PC-9 (cell line): ENCODE data around the gene RARB. TPM values are rescaled to one million over a fixed set of nuclear protein-coding genes. Genes with fewer than 3 reads are reported as not detected.

ENCODE experiments used
- BruUV-seq: library from RNA; stranded (reverse); fragments of 400-500 nt; replicated peaks from 2 replicates; lab custom pipeline; 2021; lab: Mats Ljungman, UMichigan
- CTCF ChIA-PET: fragments of 300-600 bp; sonication (Branson Sonifier 250); formaldehyde crosslinking; loops from one replicate; lab custom pipeline; 2022; ENCODE audit warnings: antibody characterized with exemption; lab: Charles Lee
- POLR2A ChIA-PET: fragments of 300-600 bp; sonication (Branson Sonifier 250); formaldehyde crosslinking; loops from one replicate; lab custom pipeline; 2022; ENCODE audit warnings: antibody characterized with exemption; ENCODE audit not compliant: unreplicated experiment; lab: Charles Lee
- DNase-seq, 2 experiments: peaks; one replicate each; pipeline versions ENCODE4 v3.0.0 to v3.0.0-alpha.2; 2015 to 2022; ENCODE audit warnings: mixed read lengths in 1 of 2
- H2AFZ ChIP-seq: fragments of 200-600 bp; sonication (generic); 2 replicates; pipeline ENCODE4 v1.8.1; 2017; ENCODE audit warnings: antibody characterized with exemption
- H3F3A ChIP-seq: fragments of 200-600 bp; sonication (generic); 2 replicates; pipeline ENCODE4 v1.8.1; 2017; ENCODE audit warnings: antibody characterized with exemption, mild to moderate bottlenecking, low read depth; ENCODE audit not compliant: insufficient read depth
- H3K27ac ChIP-seq: fragments of 200-600 bp; sonication (generic); 2 replicates; pipeline ENCODE4 v1.6.1; 2016; ENCODE audit warnings: mixed run types
- H3K27me3 ChIP-seq: fragments of 200-600 bp; sonication (generic); 2 replicates; pipeline ENCODE4 v1.6.1; 2016; ENCODE audit warnings: low read depth, mixed run types; ENCODE audit not compliant: insufficient read depth
- H3K36me3 ChIP-seq: fragments of 200-600 bp; sonication (generic); 2 replicates; pipeline ENCODE4 v1.6.1; 2016; ENCODE audit warnings: low read depth, mixed run types
- H3K4me1 ChIP-seq: fragments of 200-600 bp; sonication (generic); replicated peaks from 2 replicates; pipeline ENCODE4 v1.6.1; 2016; ENCODE audit warnings: mixed run types; ENCODE audit not compliant: insufficient read depth
- H3K4me2 ChIP-seq: fragments of 200-600 bp; sonication (generic); 2 replicates; pipeline ENCODE4 v1.6.1; 2017; ENCODE audit warnings: mixed run types
- H3K4me3 ChIP-seq: fragments of 200-600 bp; sonication (generic); 2 replicates; pipeline ENCODE4 v1.6.1; 2016; ENCODE audit warnings: mixed run types
- H3K79me2 ChIP-seq: fragments of 200-600 bp; sonication (generic); 2 replicates; pipeline ENCODE4 v1.6.1; 2017; ENCODE audit warnings: low read depth, mixed run types
- H3K9me2 ChIP-seq: fragments of 200-600 bp; sonication (generic); 2 replicates; pipeline ENCODE4 v1.8.1; 2017; ENCODE audit warnings: mild to moderate bottlenecking; ENCODE audit not compliant: insufficient read depth
- H3K9me3 ChIP-seq: fragments of 200-600 bp; sonication (generic); 2 replicates; pipeline ENCODE4 v1.8.1; 2016; ENCODE audit warnings: low read depth; ENCODE audit not compliant: insufficient read depth
- H4K20me1 ChIP-seq: fragments of 200-600 bp; sonication (generic); 2 replicates; pipeline ENCODE4 v1.8.1; 2017; ENCODE audit not compliant: insufficient read depth
- CTCF ChIP-seq: fragments of 200-600 bp; sonication (generic); conservative IDR thresholded peaks from 2 replicates; pipeline ENCODE4 v1.6.1; 2017; ENCODE audit warnings: mixed run types, antibody characterized with exemption, mild to moderate bottlenecking, moderate library complexity
- EZH2 ChIP-seq: fragments of 200-600 bp; sonication (generic); IDR thresholded peaks from 2 replicates; pipeline ENCODE4 v1.8.0; 2017; ENCODE audit warnings: antibody characterized with exemption, low read depth
- intact Hi-C: fragments of 100-400 bp; cut with micrococcal nuclease; formaldehyde crosslinking; loops from one replicate; pipeline ENCODE4 v1.10.0; 2022; ENCODE audit not compliant: unreplicated experiment
- total RNA-seq: library from RNA; stranded (reverse); gene quantifications from 2 replicates; pipeline ENCODE4 v1.2.3, GENCODE V29; 2021

The RARB gene
- total RNA-seq, 1 experiment from 2014 or later, result 1.0 TPM

- TF ChIP-seq CTCF, result no peak
- TF ChIP-seq EZH2, result no peak
- Histone ChIP-seq H3K27me3 (no peaks in the 10 kb centered on the region), H3K79me2 (no peaks in the 10 kb centered on the region)
These were observed 57.6 kb downstream of the RARB start for GRCh38 chr3:25485673-25486072.

GRCh38 chr3:25486932-25487331 is 58.9 kb downstream of the RARB start:
- Histone ChIP-seq H3K36me3 (no peaks in the 10 kb centered on the region), H3K4me3 (no peak overlapping the region), H3K4me1 (no peaks in the 10 kb centered on the region), H3K27me3 (no peaks in the 10 kb centered on the region), H3K27ac (no peak overlapping the region), H3K79me2 (no peaks in the 10 kb centered on the region), H3F3A (no peaks in the 10 kb centered on the region), H3K4me2 (no peak overlapping the region), H2AFZ (no peak overlapping the region), H3K9me2 (no peaks in the 10 kb centered on the region), H3K9me3 (no peaks in the 10 kb centered on the region), H4K20me1 (no peaks in the 10 kb centered on the region)
- BruUV-seq, result no TSS peak
- no peak for DNase-seq
- CTCF ChIA-PET, result no interaction called here
- TF ChIP-seq EZH2, result no peak
- no peak for TF ChIP-seq CTCF
- intact Hi-C loops, result no loop called here
- POLR2A ChIA-PET, result no interaction called here

More at GRCh38 chr3:25485673-25486072, 57.6 kb downstream of the RARB start:
- no peak overlapping the region for H3K4me3 ChIP-seq
- POLR2A ChIA-PET, result no interaction called here
- H2AFZ ChIP-seq, result no peak overlapping the region
- no peaks in the 10 kb centered on the region for H3K36me3 ChIP-seq
- H3K9me2 ChIP-seq, result no peaks in the 10 kb centered on the region
- CTCF ChIA-PET, result no interaction called here
- no peaks in the 10 kb centered on the region for H3K9me3 ChIP-seq
- no peaks in the 10 kb centered on the region for H3F3A ChIP-seq
- BruUV-seq, result no TSS peak
- no peak overlapping the region for H3K27ac ChIP-seq
- no peaks in the 10 kb centered on the region for H4K20me1 ChIP-seq
- DNase-seq, result no peak
- intact Hi-C loops, result no loop called here
- H3K4me1 ChIP-seq, result no peaks in the 10 kb centered on the region
- H3K4me2 ChIP-seq, result no peak overlapping the region

GRCh38 chr3:25489858-25490593 is 62.0 kb downstream of the RARB start:
- H2AFZ ChIP-seq, result no peak overlapping the region
- H3K27me3 ChIP-seq, result no peaks in the 10 kb centered on the region
- TF ChIP-seq EZH2, result no peak
- TF ChIP-seq CTCF, result no peak
- no peak for DNase-seq
- no TSS peak for BruUV-seq
- ChIA-PET POLR2A (no interaction called here), CTCF (no interaction called here)
- H3K4me3 ChIP-seq, result no peak overlapping the region
- H4K20me1 ChIP-seq, result no peaks in the 10 kb centered on the region
- H3K27ac ChIP-seq, result no peak overlapping the region
- no peaks in the 10 kb centered on the region for H3F3A ChIP-seq
- peaks cover 19% of the 10 kb centered on the region; the same call in 1 of the 2 replicates for H3K9me3 ChIP-seq
- intact Hi-C loops, result no loop called here
- no peaks in the 10 kb centered on the region for H3K9me2 ChIP-seq
- H3K4me1 ChIP-seq, result no peaks in the 10 kb centered on the region
- no peak overlapping the region for H3K4me2 ChIP-seq
- no peaks in the 10 kb centered on the region for H3K79me2 ChIP-seq
- no peaks in the 10 kb centered on the region for H3K36me3 ChIP-seq
